ENCODE measurements around the gene AKAP6.
"Not testable (repeated sequence)": the region's sequence is repeated elsewhere in the genome, so short reads cannot be mapped to it uniquely, and the experiment has no call there.

AKAP6 gene

GRCh38 chr14:32784405-32784804 lies 455.3 kb downstream of the AKAP6 start:
- no peak for DNase-seq

GRCh38 chr14:32785585-32785984 lies 456.5 kb downstream of the AKAP6 start:
- no peak for DNase-seq

GRCh38 chr14:32786886-32787285 lies 457.8 kb downstream of the AKAP6 start:
- no peak for DNase-seq

- not testable (repeated sequence) for DNase-seq
Observed at GRCh38 chr14:32793033-32793432, 463.9 kb downstream of the AKAP6 start.

- DNase-seq, result no peak
Observed at GRCh38 chr14:32800320-32800719, 471.2 kb downstream of the AKAP6 start.

- DNase-seq, result no peak
Observed at GRCh38 chr14:32802295-32802694, 473.2 kb downstream of the AKAP6 start.

- no peak for DNase-seq
Observed at GRCh38 chr14:32805979-32806378, 476.9 kb downstream of the AKAP6 start.

GRCh38 chr14:32808644-32809043 lies 479.5 kb downstream of the AKAP6 start:
- no peak for DNase-seq

GRCh38 chr14:32809255-32809654 lies 480.2 kb downstream of the AKAP6 start:
- no peak for DNase-seq

- DNase-seq, result no peak
Observed at GRCh38 chr14:32813401-32813800, 484.3 kb downstream of the AKAP6 start.

GRCh38 chr14:32814721-32815120 lies 485.6 kb downstream of the AKAP6 start:
- no peak for DNase-seq

GRCh38 chr14:32816588-32816987 lies 487.5 kb downstream of the AKAP6 start:
- no peak for DNase-seq

GRCh38 chr14:32817780-32818179 lies 488.7 kb downstream of the AKAP6 start:
- no peak for DNase-seq

GRCh38 chr14:32818581-32818980 lies 489.5 kb downstream of the AKAP6 start:
- DNase-seq, result no peak

GRCh38 chr14:32820181-32820580 lies 491.1 kb downstream of the AKAP6 start:
- DNase-seq, result no peak

GRCh38 chr14:32820682-32821081 lies 491.6 kb downstream of the AKAP6 start:
- no peak for DNase-seq

- no peak for DNase-seq
Observed at GRCh38 chr14:32821964-32822653, 493.0 kb downstream of the AKAP6 start.

- DNase-seq, result no peak
Observed at GRCh38 chr14:32823706-32824105, 494.6 kb downstream of the AKAP6 start.

- no peak for DNase-seq
Observed at GRCh38 chr14:32824195-32824594, 495.1 kb downstream of the AKAP6 start.

- DNase-seq, result no peak
Observed at GRCh38 chr14:32825058-32825457, 496.0 kb downstream of the AKAP6 start.

- DNase-seq, result no peak
Observed at GRCh38 chr14:32826404-32827082, 497.4 kb downstream of the AKAP6 start.

- DNase-seq, result no peak
Observed at GRCh38 chr14:32827514-32827913, 498.4 kb downstream of the AKAP6 start.

GRCh38 chr14:32835924-32836323 lies 506.8 kb downstream of the AKAP6 start:
- no peak for DNase-seq

GRCh38 chr14:32841698-32842097 lies 512.6 kb downstream of the AKAP6 start:
- DNase-seq, result no peak
